ENCODE results near the gene INHA. TPM values are rescaled to one million over a fixed set of nuclear protein-coding genes. Genes with fewer than 3 reads are reported as not detected.

The INHA gene
- total RNA-seq, 1 experiment from 2014 or later, result not detected

GRCh38 chr2:219538504-219538951 lies 33.6 kb upstream of the INHA start:
- no peaks in the 10 kb centered on the region for H3K27me3 ChIP-seq (ENCODE audit: low read length)
- DNase-seq, result no peak
- no peak overlapping the region for H2AFZ ChIP-seq (ENCODE audit: low read length)
- H3K9me3 ChIP-seq (ENCODE audit: low read length), result no peaks in the 10 kb centered on the region
- no peak overlapping the region for H3K9ac ChIP-seq (ENCODE audit: low read length)
- H3K9me2 ChIP-seq (replicated peaks; ENCODE audit: insufficient read depth, low read length), result no peaks in the 10 kb centered on the region
- H3K27ac ChIP-seq (ENCODE audit: low read length), result no peak overlapping the region
- peaks cover 9% of the 10 kb centered on the region for H3K79me2 ChIP-seq (ENCODE audit: low read length)
- peaks cover 15% of the 10 kb centered on the region for H3K4me1 ChIP-seq (ENCODE audit: low read length)
- no peak overlapping the region for H3K4me3 ChIP-seq (ENCODE audit: low read length)
- peaks cover 7% of the 10 kb centered on the region for H4K20me1 ChIP-seq (ENCODE audit: insufficient read depth, low read depth, low read length)
- peaks cover 9% of the 10 kb centered on the region; the same call in 1 of the 2 replicates for H3K36me3 ChIP-seq (ENCODE audit: insufficient read depth, low read length)
- H3K4me2 ChIP-seq (ENCODE audit: low read depth, low read length, poor library complexity, severe bottlenecking), result no peak overlapping the region

- Histone ChIP-seq H2AFZ (ENCODE audit: low read length) (no peak overlapping the region), H3K9me3 (ENCODE audit: low read length) (no peaks in the 10 kb centered on the region), H3K79me2 (ENCODE audit: low read length) (peaks cover 9% of the 10 kb centered on the region), H4K20me1 (ENCODE audit: insufficient read depth, low read depth, low read length) (peaks cover 7% of the 10 kb centered on the region), H3K36me3 (ENCODE audit: insufficient read depth, low read length) (peaks cover 9% of the 10 kb centered on the region; the same call in 1 of the 2 replicates), H3K9ac (ENCODE audit: low read length) (no peak overlapping the region), H3K4me2 (ENCODE audit: low read depth, low read length, poor library complexity, severe bottlenecking) (no peak overlapping the region), H3K27me3 (ENCODE audit: low read length) (no peaks in the 10 kb centered on the region), H3K27ac (ENCODE audit: low read length) (no peak overlapping the region), H3K4me3 (ENCODE audit: low read length) (no peak overlapping the region), H3K9me2 (replicated peaks; ENCODE audit: insufficient read depth, low read length) (no peaks in the 10 kb centered on the region), H3K4me1 (ENCODE audit: low read length) (peaks cover 17% of the 10 kb centered on the region)
- DNase-seq, result no peak
Measured at GRCh38 chr2:219538956-219539788, 32.9 kb upstream of the INHA start.

- peaks cover 9% of the 10 kb centered on the region for H3K79me2 ChIP-seq (ENCODE audit: low read length)
- no peak overlapping the region for H3K4me2 ChIP-seq (ENCODE audit: low read depth, low read length, poor library complexity, severe bottlenecking)
- H4K20me1 ChIP-seq (ENCODE audit: insufficient read depth, low read depth, low read length), result peaks cover 10% of the 10 kb centered on the region
- no peak overlapping the region for H3K9ac ChIP-seq (ENCODE audit: low read length)
- no peak overlapping the region for H3K4me3 ChIP-seq (ENCODE audit: low read length)
- H3K27me3 ChIP-seq (ENCODE audit: low read length), result no peaks in the 10 kb centered on the region
- peaks cover 9% of the 10 kb centered on the region; the same call in 1 of the 2 replicates for H3K36me3 ChIP-seq (ENCODE audit: insufficient read depth, low read length)
- H3K9me2 ChIP-seq (replicated peaks; ENCODE audit: insufficient read depth, low read length), result no peaks in the 10 kb centered on the region
- no peak overlapping the region for H2AFZ ChIP-seq (ENCODE audit: low read length)
- peaks cover 23% of the 10 kb centered on the region for H3K4me1 ChIP-seq (ENCODE audit: low read length)
- no peak overlapping the region for H3K27ac ChIP-seq (ENCODE audit: low read length)
- H3K9me3 ChIP-seq (ENCODE audit: low read length), result no peaks in the 10 kb centered on the region
- DNase-seq, result no peak
Measured at GRCh38 chr2:219539926-219540678, 32.0 kb upstream of the INHA start.

GRCh38 chr2:219540784-219541504 lies 31.2 kb upstream of the INHA start:
- H2AFZ ChIP-seq (ENCODE audit: low read length), result no peak overlapping the region
- no peaks in the 10 kb centered on the region for H3K9me3 ChIP-seq (ENCODE audit: low read length)
- peak overlapping the region; percentile 98 for H3K4me2 ChIP-seq (ENCODE audit: low read depth, low read length, poor library complexity, severe bottlenecking)
- H3K36me3 ChIP-seq (ENCODE audit: insufficient read depth, low read length), result peaks cover 9% of the 10 kb centered on the region; the same call in 1 of the 2 replicates
- no peak overlapping the region; the same call in 1 of the 2 replicates for H3K4me3 ChIP-seq (ENCODE audit: low read length)
- peaks cover 23% of the 10 kb centered on the region for H3K4me1 ChIP-seq (ENCODE audit: low read length)
- peaks cover 9% of the 10 kb centered on the region for H3K79me2 ChIP-seq (ENCODE audit: low read length)
- H3K27me3 ChIP-seq (ENCODE audit: low read length), result no peaks in the 10 kb centered on the region
- no peak for DNase-seq
- no peak overlapping the region for H3K9ac ChIP-seq (ENCODE audit: low read length)
- H3K27ac ChIP-seq (ENCODE audit: low read length), result no peak overlapping the region
- H3K9me2 ChIP-seq (replicated peaks; ENCODE audit: insufficient read depth, low read length), result no peaks in the 10 kb centered on the region
- H4K20me1 ChIP-seq (ENCODE audit: insufficient read depth, low read depth, low read length), result peaks cover 10% of the 10 kb centered on the region

GRCh38 chr2:219541611-219542180 lies 30.4 kb upstream of the INHA start:
- Histone ChIP-seq H3K79me2 (ENCODE audit: low read length) (peaks cover 9% of the 10 kb centered on the region), H3K4me3 (ENCODE audit: low read length) (peak overlapping the region; percentile 99), H3K4me1 (ENCODE audit: low read length) (peaks cover 23% of the 10 kb centered on the region), H3K9me2 (replicated peaks; ENCODE audit: insufficient read depth, low read length) (no peaks in the 10 kb centered on the region), H3K9ac (ENCODE audit: low read length) (peak overlapping the region; percentile 93), H3K4me2 (ENCODE audit: low read depth, low read length, poor library complexity, severe bottlenecking) (peak overlapping the region; percentile 98), H3K27ac (ENCODE audit: low read length) (no peak overlapping the region), H3K27me3 (ENCODE audit: low read length) (no peaks in the 10 kb centered on the region), H3K9me3 (ENCODE audit: low read length) (no peaks in the 10 kb centered on the region), H2AFZ (ENCODE audit: low read length) (no peak overlapping the region; the same call in 1 of the 2 replicates), H4K20me1 (ENCODE audit: insufficient read depth, low read depth, low read length) (peaks cover 10% of the 10 kb centered on the region), H3K36me3 (ENCODE audit: insufficient read depth, low read length) (peaks cover 9% of the 10 kb centered on the region; the same call in 1 of the 2 replicates)
- peak; percentile 93 for DNase-seq

GRCh38 chr2:219542931-219543595 lies 29.0 kb upstream of the INHA start:
- Histone ChIP-seq H2AFZ (ENCODE audit: low read length) (peak overlapping the region; percentile 69; the same call in 1 of the 2 replicates), H3K9me2 (replicated peaks; ENCODE audit: insufficient read depth, low read length) (no peaks in the 10 kb centered on the region), H3K79me2 (ENCODE audit: low read length) (peaks cover 9% of the 10 kb centered on the region), H3K27ac (ENCODE audit: low read length) (peak overlapping the region; percentile 60), H3K36me3 (ENCODE audit: insufficient read depth, low read length) (peaks cover 9% of the 10 kb centered on the region; the same call in 1 of the 2 replicates), H4K20me1 (ENCODE audit: insufficient read depth, low read depth, low read length) (peaks cover 10% of the 10 kb centered on the region), H3K9ac (ENCODE audit: low read length) (peak overlapping the region; percentile 93), H3K4me2 (ENCODE audit: low read depth, low read length, poor library complexity, severe bottlenecking) (peak overlapping the region; percentile 98), H3K27me3 (ENCODE audit: low read length) (no peaks in the 10 kb centered on the region), H3K9me3 (ENCODE audit: low read length) (no peaks in the 10 kb centered on the region), H3K4me1 (ENCODE audit: low read length) (peaks cover 23% of the 10 kb centered on the region), H3K4me3 (ENCODE audit: low read length) (peak overlapping the region; percentile 99)
- peak; percentile 69 for DNase-seq

GRCh38 chr2:219543596-219544358 lies 28.3 kb upstream of the INHA start, which contains the start of the genes CHPF and TMEM198:
Gene CHPF, minus strand, starts transcription at chr2:219543809. Its CDS starts 271 bp downstream, at chr2:219543538.
Gene TMEM198, plus strand, starts transcription at chr2:219544028. Its CDS starts 700 bp downstream, at chr2:219544728.
- H3K4me2 ChIP-seq (ENCODE audit: low read depth, low read length, poor library complexity, severe bottlenecking), result peak within 1 kb of the TSS; percentile 98
- H4K20me1 ChIP-seq (ENCODE audit: insufficient read depth, low read depth, low read length), result peaks cover 10% of the 10 kb centered on the region
- peaks cover 9% of the 10 kb centered on the region for H3K79me2 ChIP-seq (ENCODE audit: low read length)
- peak within 1 kb of the TSS; percentile 60 for H3K27ac ChIP-seq (ENCODE audit: low read length)
- H3K9ac ChIP-seq (ENCODE audit: low read length), result peak within 1 kb of the TSS; percentile 93
- no peaks in the 10 kb centered on the region for H3K27me3 ChIP-seq (ENCODE audit: low read length)
- H3K36me3 ChIP-seq (ENCODE audit: insufficient read depth, low read length), result peaks cover 9% of the 10 kb centered on the region; the same call in 1 of the 2 replicates
- peak; percentile 99 for DNase-seq
- H3K4me1 ChIP-seq (ENCODE audit: low read length), result peaks cover 23% of the 10 kb centered on the region
- H3K9me2 ChIP-seq (replicated peaks; ENCODE audit: insufficient read depth, low read length), result no peaks in the 10 kb centered on the region
- H2AFZ ChIP-seq (ENCODE audit: low read length), result peak within 1 kb of the TSS; percentile 69; the same call in 1 of the 2 replicates
- H3K4me3 ChIP-seq (ENCODE audit: low read length), result peak within 1 kb of the TSS; percentile 99
- no peaks in the 10 kb centered on the region for H3K9me3 ChIP-seq (ENCODE audit: low read length)

Data from Karpas-422 (cell line).